NCI-H2107 treated with DMSO at 0.1 percent for 48 hours (cell line): ENCODE results near the gene SLAMF1.
"Not testable (repeated sequence)": the region's sequence is repeated elsewhere in the genome, so short reads cannot be mapped to it uniquely, and the experiment has no call there.

Experiments
- DNase-seq: peaks from one replicate; lab custom pipeline; 2025; ENCODE audit not compliant: unreplicated experiment; lab: John Stamatoyannopoulos, UW

SLAMF1 gene

DNA sequence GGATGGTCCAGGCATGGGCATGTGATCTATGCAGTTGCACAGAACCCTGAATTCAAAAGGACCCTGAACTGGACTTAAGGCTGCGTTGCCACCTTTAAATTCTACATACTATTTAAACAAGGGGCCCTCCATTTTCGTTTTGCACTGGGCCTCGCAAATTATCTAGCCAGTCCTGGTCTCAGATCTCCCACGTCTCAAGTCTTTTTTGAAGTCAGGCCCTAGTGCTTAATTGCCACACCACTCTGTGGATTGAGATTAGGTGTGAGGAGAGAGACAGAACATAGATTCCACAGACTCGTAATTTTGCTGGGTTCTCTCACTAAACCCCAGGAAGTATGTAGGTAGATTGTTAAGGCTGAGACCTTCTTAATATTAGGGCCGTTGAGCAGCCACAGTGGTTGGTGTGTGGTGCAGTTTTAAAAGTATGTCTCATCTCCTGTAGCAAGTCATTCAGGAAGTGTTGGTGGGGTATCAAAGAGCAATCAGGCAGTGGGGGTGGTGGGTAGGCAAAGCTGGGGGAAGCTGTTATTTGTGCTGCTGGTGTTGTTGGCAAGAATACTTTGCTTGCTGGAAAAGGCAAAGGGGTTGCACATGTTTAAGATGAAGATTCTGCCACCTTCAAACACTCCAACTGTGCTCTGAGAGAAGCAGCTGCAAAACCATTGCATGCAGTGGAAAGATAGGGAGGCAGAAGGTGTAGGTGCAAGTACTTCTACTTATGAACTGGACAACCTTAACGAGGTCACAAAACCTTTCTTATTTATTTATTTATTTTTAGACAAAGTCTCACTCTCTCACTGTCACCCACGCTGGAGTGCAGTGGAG lies 78.8 kb downstream of the SLAMF1 start:
- DNase-seq: no peak

GRCh38 chr1:160567341-160567740 lies 79.5 kb downstream of the SLAMF1 start:
- no peak for DNase-seq

- no peak for DNase-seq
Observed at GRCh38 chr1:160565564-160565963, 81.3 kb downstream of the SLAMF1 start.

DNA sequence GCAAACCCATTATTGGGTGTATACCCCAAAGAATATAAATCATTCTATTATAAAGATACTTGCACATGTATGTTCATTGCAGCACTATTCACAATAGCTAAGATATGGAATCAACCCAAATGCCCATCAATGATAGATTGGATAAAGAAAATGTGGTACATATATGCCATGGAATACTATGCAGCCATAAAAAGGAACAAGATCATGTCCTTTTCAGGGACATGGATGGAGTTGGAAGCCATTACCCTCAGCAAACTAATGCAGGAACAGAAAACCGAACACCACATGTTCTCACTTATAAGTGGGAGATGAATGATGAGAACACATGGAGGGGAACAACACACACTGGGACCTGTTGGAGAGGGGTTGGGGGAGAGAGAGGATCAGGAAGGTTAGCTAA lies 83.6 kb downstream of the SLAMF1 start:
- not testable (repeated sequence) for DNase-seq

- DNase-seq: not testable (repeated sequence)
Observed at GRCh38 chr1:160562745-160563144, 84.1 kb downstream of the SLAMF1 start.

- no peak for DNase-seq
Observed at GRCh38 chr1:160560806-160561205, 86.0 kb downstream of the SLAMF1 start.

DNA sequence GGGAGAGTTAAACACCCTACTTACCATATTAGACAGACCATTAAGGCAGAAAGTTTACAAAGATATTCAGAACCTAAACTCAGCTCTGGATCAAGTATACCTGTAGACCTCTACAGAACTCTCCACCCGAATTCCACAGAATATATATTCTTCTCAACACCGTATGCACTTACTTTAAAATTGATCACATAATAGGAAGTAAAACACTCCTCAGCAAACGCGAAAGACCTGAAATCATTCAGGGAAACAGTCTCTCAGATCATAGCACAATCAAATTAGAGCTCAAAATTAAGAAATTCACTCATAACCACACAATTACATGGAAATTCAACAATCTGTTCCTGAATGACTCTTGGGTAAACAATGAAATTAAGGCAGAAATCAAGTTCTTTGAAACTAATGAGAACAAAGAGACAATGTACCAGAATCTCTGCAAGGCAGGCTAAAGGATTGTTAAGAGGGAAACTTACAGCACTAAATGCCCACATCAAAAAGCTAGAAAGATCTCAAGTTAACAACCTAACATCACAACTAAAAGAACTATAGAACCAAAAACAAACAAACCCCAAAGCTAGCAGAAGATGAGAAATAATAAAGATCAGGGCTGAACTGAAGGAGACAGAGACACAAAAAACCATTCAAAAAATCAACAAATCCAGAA lies 86.7 kb downstream of the SLAMF1 start:
- DNase-seq: no peak

DNA sequence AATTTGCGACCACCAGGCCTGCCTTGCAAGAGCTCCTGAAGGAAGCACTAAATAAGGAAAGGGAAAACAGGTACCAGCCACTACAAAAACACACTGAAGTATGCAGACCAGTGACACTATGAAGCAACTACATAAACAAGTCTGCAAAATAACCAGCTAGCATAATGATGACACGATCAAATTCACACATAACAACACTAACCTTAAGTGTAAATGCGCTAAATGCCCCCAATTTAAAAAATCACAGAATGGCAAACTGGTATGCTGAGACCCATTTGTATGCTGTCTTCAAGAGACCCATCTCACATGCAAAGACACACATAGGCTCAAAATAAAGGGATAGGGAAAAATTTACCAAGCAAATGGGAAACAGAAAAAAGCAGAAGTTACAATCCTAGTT lies 87.4 kb downstream of the SLAMF1 start:
- DNase-seq: not testable (repeated sequence)

DNA sequence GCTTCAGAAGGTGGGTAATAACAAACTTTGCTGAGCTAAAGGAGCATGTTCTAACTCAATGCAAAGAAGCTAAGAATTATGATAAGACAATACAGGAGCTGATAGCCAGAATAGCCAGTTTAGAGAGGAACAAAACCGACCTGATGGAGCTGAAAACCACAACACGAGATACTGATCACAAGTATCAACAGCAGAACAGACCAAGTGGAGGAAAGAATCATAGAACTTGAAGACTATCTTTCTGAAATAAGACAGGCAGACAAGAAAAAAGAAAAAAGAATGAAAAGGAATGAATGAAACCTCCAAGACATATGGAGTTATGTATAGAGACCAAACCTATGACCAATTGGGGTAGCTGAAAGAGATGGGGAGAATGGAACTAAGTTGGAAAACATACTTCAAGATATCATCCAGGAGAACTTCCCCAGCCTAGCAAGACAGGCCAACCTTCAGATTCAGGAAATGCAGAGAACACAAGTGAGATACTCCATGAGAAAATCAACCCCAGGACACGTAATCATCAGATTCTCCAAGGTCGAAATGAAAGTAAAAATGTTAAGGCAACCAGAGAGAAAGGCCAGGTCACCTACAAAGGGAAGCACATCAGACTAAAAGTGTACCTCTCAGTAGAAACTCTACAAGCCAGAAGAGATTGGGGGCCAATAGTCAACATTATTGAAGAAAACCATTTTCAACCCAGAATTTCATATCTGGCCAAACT lies 88.0 kb downstream of the SLAMF1 start:
- DNase-seq: no peak
